ENCODE results near the gene STK39.

DNA sequence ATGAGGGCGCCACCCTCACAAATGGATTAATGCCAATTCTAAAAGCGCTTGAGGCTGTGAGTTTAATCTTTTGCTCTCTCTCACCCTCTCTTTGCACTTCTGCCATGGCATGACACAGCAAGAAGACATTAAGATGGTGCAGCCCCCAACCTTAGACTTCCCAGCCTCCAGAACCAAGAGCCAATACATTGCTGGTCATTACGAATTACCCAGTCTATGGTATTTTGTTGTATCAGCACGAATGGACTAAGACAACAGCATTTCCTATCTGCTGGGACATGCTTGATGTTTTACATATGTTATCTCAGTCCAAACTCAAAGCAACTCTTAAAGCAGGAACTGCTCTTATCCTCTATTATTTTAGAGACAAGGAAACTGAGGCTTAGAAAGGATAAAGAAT is 222.9 kb downstream of the STK39 start:
- TF ChIP-seq, protein P1, sequence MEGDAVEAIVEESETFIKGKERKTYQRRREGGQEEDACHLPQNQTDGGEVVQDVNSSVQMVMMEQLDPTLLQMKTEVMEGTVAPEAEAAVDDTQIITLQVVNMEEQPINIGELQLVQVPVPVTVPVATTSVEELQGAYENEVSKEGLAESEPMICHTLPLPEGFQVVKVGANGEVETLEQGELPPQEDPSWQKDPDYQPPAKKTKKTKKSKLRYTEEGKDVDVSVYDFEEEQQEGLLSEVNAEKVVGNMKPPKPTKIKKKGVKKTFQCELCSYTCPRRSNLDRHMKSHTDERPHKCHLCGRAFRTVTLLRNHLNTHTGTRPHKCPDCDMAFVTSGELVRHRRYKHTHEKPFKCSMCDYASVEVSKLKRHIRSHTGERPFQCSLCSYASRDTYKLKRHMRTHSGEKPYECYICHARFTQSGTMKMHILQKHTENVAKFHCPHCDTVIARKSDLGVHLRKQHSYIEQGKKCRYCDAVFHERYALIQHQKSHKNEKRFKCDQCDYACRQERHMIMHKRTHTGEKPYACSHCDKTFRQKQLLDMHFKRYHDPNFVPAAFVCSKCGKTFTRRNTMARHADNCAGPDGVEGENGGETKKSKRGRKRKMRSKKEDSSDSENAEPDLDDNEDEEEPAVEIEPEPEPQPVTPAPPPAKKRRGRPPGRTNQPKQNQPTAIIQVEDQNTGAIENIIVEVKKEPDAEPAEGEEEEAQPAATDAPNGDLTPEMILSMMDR (IDR thresholded peaks at IDR 0.05) = no peak
- TF ChIP-seq POLR2A (IDR thresholded peaks at IDR 0.05; ENCODE audit: low read length) = no peak
- no peak for TF ChIP-seq BHLHE40 (IDR thresholded peaks at IDR 0.05; ENCODE audit: low read depth, low read length)
- TF ChIP-seq MAX (IDR thresholded peaks at IDR 0.05) = no peak
- no peak for TF ChIP-seq HOXA7 (CRISPR knock-in tag; IDR thresholded peaks at IDR 0.05)
- no peak for TF ChIP-seq RAD21 (conservative IDR thresholded peaks at IDR 0.05 in 1 of 2, IDR thresholded peaks at IDR 0.05 in 1 of 2)
- TF ChIP-seq KDM1A (IDR thresholded peaks at IDR 0.05; ENCODE audit: low read depth) = no peak

Measured in A549 (cell line).